ENCODE results near the gene GTPBP3. TPM values are rescaled to one million over a fixed set of nuclear protein-coding genes. Genes with fewer than 3 reads are reported as not detected.

Gene GTPBP3
- total RNA-seq, 1 experiment from 2014 or later = 62.9 TPM

DNA sequence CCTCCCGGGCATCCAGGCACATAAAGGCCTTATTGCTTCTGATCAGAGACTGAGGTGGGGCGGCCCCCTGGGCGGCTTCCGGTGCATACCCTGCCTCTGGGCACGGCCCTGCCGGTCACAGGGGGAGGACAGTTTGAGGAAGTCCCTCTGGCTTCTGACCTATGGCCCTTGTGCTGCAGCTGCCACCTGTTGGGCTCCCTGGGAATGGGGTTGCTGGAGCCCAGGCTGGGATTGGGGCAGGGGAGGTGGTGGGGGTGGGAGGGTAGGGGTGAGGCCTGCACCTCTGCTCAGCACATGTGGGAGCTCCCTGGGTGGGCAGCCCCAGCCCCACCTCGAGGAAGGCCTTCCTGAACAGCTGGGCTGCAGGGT is 13.4 kb upstream of the GTPBP3 start:
- H4K8ac ChIP-seq (replicated peaks; ENCODE audit: insufficient read length, low read depth, low read length) = no peak overlapping the region
- no peak overlapping the region for H3K4me2 ChIP-seq (ENCODE audit: insufficient read depth, insufficient read length, low read length)
- no peaks in the 10 kb centered on the region for H3K79me2 ChIP-seq (ENCODE audit: insufficient read depth, low read length)
- H2BK5ac ChIP-seq (ENCODE audit: insufficient read length, low read length) = no peak overlapping the region
- Mint-ChIP-seq H3K4me3 (no peak overlapping the region), H3K4me1 (peaks cover 6 to 16% of the 10 kb centered on the region in 2 experiments), H3K36me3 (ENCODE audit: insufficient read depth in 1 of 3, low read depth in 3 of 3) (peaks cover 12 to 49% (median 28%) of the 10 kb centered on the region in 3 experiments), H3K9me3 (no peaks in the 10 kb centered on the region), H3K27ac (no peak overlapping the region), H3K27me3 (ENCODE audit: low read depth) (peaks cover 2% of the 10 kb centered on the region; the same call in 1 of the 2 replicates)
- no peak overlapping the region for H3K18ac ChIP-seq (ENCODE audit: insufficient read length, low read depth, low read length)
- TF ChIP-seq, protein P1, sequence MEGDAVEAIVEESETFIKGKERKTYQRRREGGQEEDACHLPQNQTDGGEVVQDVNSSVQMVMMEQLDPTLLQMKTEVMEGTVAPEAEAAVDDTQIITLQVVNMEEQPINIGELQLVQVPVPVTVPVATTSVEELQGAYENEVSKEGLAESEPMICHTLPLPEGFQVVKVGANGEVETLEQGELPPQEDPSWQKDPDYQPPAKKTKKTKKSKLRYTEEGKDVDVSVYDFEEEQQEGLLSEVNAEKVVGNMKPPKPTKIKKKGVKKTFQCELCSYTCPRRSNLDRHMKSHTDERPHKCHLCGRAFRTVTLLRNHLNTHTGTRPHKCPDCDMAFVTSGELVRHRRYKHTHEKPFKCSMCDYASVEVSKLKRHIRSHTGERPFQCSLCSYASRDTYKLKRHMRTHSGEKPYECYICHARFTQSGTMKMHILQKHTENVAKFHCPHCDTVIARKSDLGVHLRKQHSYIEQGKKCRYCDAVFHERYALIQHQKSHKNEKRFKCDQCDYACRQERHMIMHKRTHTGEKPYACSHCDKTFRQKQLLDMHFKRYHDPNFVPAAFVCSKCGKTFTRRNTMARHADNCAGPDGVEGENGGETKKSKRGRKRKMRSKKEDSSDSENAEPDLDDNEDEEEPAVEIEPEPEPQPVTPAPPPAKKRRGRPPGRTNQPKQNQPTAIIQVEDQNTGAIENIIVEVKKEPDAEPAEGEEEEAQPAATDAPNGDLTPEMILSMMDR (conservative IDR thresholded peaks at IDR 0.05) = no peak
- H4K5ac ChIP-seq (ENCODE audit: insufficient read length, low read depth, low read length) = no peak overlapping the region
- no peak for DNase-seq
- H3K9me3 ChIP-seq (ENCODE audit: control insufficient read depth, low read depth, low read length) = no peaks in the 10 kb centered on the region
- no peak overlapping the region for H2BK15ac ChIP-seq (ENCODE audit: low read depth, low read length)
- no peak overlapping the region for H3K56ac ChIP-seq (ENCODE audit: insufficient read length, low read depth, low read length)
- H3K27me3 ChIP-seq (ENCODE audit: insufficient read depth, low read length) = no peaks in the 10 kb centered on the region
- no CpG with 5 or more reads among the region's 7 CpGs for WGBS (ENCODE audit: extremely low coverage, insufficient read length, low lambda C conversion rate)
- no peaks in the 10 kb centered on the region for H4K20me1 ChIP-seq (ENCODE audit: control insufficient read depth, insufficient read depth, insufficient read length)
- H3K79me1 ChIP-seq (ENCODE audit: insufficient read depth, low read depth, low read length, poor library complexity, severe bottlenecking) = no peaks in the 10 kb centered on the region
- no peak overlapping the region for H2BK120ac ChIP-seq (ENCODE audit: low read depth, low read length, poor library complexity, severe bottlenecking)
- no peaks in the 10 kb centered on the region for H3K4me1 ChIP-seq (ENCODE audit: insufficient read depth, low read length)
- H2BK20ac ChIP-seq (ENCODE audit: low read depth, low read length, poor library complexity, severe bottlenecking) = no peak overlapping the region
- no peak overlapping the region for H3K27ac ChIP-seq (ENCODE audit: insufficient read length, low read depth, low read length)
- peaks cover 5% of the 10 kb centered on the region for H3K23me2 ChIP-seq (ENCODE audit: insufficient read length, low read depth, low read length, poor library complexity, severe bottlenecking)
- no peak overlapping the region for H4K91ac ChIP-seq (ENCODE audit: insufficient read length, low read depth, low read length)
- no peak overlapping the region for H3K9ac ChIP-seq (ENCODE audit: extremely low read depth, insufficient read length, low read length)
- no peak overlapping the region for H3K14ac ChIP-seq (ENCODE audit: insufficient read depth, low read length)
- no peak overlapping the region for H2AK5ac ChIP-seq (ENCODE audit: insufficient read length, low read length)
- H2AFZ ChIP-seq (ENCODE audit: low read length) = no peak overlapping the region
- H3K4ac ChIP-seq (ENCODE audit: low read depth, low read length) = no peak overlapping the region
- no peak overlapping the region for H3T11ph ChIP-seq (ENCODE audit: low read length)
- H2BK12ac ChIP-seq (ENCODE audit: insufficient read length, low read depth, low read length) = no peak overlapping the region
- no peak overlapping the region for H3K23ac ChIP-seq (ENCODE audit: insufficient read length, low read depth, low read length)

Data from H9 (cell line).